Measurements from ENCODE around the gene GRIP2.

DNA sequence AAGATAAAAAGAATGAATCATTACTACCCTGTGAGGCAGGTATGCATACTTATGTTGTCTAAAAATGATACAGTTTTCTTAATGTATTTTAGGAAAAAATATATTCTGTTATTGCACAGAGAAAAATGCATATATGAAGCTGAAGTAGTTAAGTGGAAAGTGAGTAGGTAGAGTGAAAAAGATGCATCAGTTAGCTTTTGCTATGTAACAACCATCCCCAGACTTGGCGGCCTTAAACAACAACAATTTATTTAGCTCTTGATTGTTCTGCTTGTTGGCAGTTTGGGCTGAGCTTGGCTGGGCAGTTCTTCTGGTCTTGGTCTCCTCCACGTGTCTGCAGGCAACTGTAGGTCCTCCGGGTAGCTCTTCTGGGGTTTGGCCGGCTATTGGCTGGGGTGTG is 92.1 kb downstream of the GRIP2 start:
- TF ChIP-seq, protein P1, sequence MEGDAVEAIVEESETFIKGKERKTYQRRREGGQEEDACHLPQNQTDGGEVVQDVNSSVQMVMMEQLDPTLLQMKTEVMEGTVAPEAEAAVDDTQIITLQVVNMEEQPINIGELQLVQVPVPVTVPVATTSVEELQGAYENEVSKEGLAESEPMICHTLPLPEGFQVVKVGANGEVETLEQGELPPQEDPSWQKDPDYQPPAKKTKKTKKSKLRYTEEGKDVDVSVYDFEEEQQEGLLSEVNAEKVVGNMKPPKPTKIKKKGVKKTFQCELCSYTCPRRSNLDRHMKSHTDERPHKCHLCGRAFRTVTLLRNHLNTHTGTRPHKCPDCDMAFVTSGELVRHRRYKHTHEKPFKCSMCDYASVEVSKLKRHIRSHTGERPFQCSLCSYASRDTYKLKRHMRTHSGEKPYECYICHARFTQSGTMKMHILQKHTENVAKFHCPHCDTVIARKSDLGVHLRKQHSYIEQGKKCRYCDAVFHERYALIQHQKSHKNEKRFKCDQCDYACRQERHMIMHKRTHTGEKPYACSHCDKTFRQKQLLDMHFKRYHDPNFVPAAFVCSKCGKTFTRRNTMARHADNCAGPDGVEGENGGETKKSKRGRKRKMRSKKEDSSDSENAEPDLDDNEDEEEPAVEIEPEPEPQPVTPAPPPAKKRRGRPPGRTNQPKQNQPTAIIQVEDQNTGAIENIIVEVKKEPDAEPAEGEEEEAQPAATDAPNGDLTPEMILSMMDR (IDR thresholded peaks at IDR 0.05), result no peak
- TF ChIP-seq EZH2phosphoT487 (IDR thresholded peaks at IDR 0.05) (no peak), EZH2 (IDR thresholded peaks at IDR 0.05) (no peak)
